ENCODE results near the gene PREB. TPM values are rescaled to one million over a fixed set of nuclear protein-coding genes. Genes with fewer than 3 reads are reported as not detected.

PREB gene
- total RNA-seq, 1 donor from 2014 or later: 25.1 TPM

- Mint-ChIP-seq H3K4me3 (peak overlapping the region; percentile 57), H3K36me3 (no peaks in the 10 kb centered on the region), H3K27ac (no peak overlapping the region)
These were observed 34.4 kb downstream of the PREB start for GRCh38 chr2:27100036-27100435.

GRCh38 chr2:27099334-27099955, 35.0 kb downstream of the PREB start:
- Histone ChIP-seq H3K4me3 (no peak overlapping the region), H3K27me3 (no peaks in the 10 kb centered on the region), H3K9ac (no peak overlapping the region), H3K79me2 (ENCODE audit: low read depth) (no peaks in the 10 kb centered on the region), H3K9me3 (ENCODE audit: low read depth) (no peaks in the 10 kb centered on the region), H3K27ac (no peak overlapping the region), H3K4me1 (no peaks in the 10 kb centered on the region), H3K36me3 (no peaks in the 10 kb centered on the region), H2AFZ (replicated peaks) (no peak overlapping the region), H4K20me1 (ENCODE audit: low read depth) (no peaks in the 10 kb centered on the region), H3K4me2 (no peak overlapping the region), H3F3A (ENCODE audit: low read depth) (no peaks in the 10 kb centered on the region)
- DNase-seq (ENCODE audit: low spot score): no peak
- Mint-ChIP-seq H3K4me1 (peaks cover 9% of the 10 kb centered on the region), H3K27ac (peak overlapping the region; percentile 76), H3K27me3 (ENCODE audit: insufficient read depth, low read depth) (peaks cover 16% of the 10 kb centered on the region), H3K9me3 (no peaks in the 10 kb centered on the region), H3K4me3 (no peak overlapping the region), H3K36me3 (no peaks in the 10 kb centered on the region)
- no peak for TF ChIP-seq EZH2 (IDR thresholded peaks at IDR 0.05)
- TF ChIP-seq EZH2phosphoT487 (IDR thresholded peaks at IDR 0.05): no peak
- TF ChIP-seq CTCF (IDR thresholded peaks at IDR 0.05): no peak

More at GRCh38 chr2:27100036-27100435, 34.4 kb downstream of the PREB start:
- no peak overlapping the region for H3K4me3 ChIP-seq
- H3K27me3 Mint-ChIP-seq (ENCODE audit: insufficient read depth, low read depth): peaks cover 16% of the 10 kb centered on the region
- peaks cover 9% of the 10 kb centered on the region for H3K4me1 Mint-ChIP-seq
- H2AFZ ChIP-seq (replicated peaks): no peak overlapping the region
- no peaks in the 10 kb centered on the region for H3K36me3 ChIP-seq
- no peaks in the 10 kb centered on the region for H3K9me3 Mint-ChIP-seq
- no peaks in the 10 kb centered on the region for H3K9me3 ChIP-seq (ENCODE audit: low read depth)
- no peaks in the 10 kb centered on the region for H4K20me1 ChIP-seq (ENCODE audit: low read depth)
- no peak overlapping the region for H3K4me2 ChIP-seq
- no peaks in the 10 kb centered on the region for H3F3A ChIP-seq (ENCODE audit: low read depth)
- H3K9ac ChIP-seq: no peak overlapping the region
- TF ChIP-seq EZH2 (IDR thresholded peaks at IDR 0.05) (no peak), EZH2phosphoT487 (IDR thresholded peaks at IDR 0.05) (no peak), CTCF (IDR thresholded peaks at IDR 0.05) (no peak)
- H3K4me1 ChIP-seq: no peaks in the 10 kb centered on the region
- H3K27me3 ChIP-seq: no peaks in the 10 kb centered on the region
- H3K27ac ChIP-seq: no peak overlapping the region
- no peak for DNase-seq (ENCODE audit: low spot score)
- H3K79me2 ChIP-seq (ENCODE audit: low read depth): no peaks in the 10 kb centered on the region

- no peak overlapping the region for H3K27ac ChIP-seq
- H3K27ac Mint-ChIP-seq: peak overlapping the region; percentile 37
- peaks cover 16% of the 10 kb centered on the region for H3K27me3 Mint-ChIP-seq (ENCODE audit: insufficient read depth, low read depth)
- no peaks in the 10 kb centered on the region for H3K4me1 ChIP-seq
- H3K27me3 ChIP-seq: no peaks in the 10 kb centered on the region
- no peak overlapping the region for H2AFZ ChIP-seq (replicated peaks)
- no peak overlapping the region for H3K4me3 Mint-ChIP-seq
- no peaks in the 10 kb centered on the region for H3K36me3 ChIP-seq
- H3K9me3 Mint-ChIP-seq: no peaks in the 10 kb centered on the region
- H3K4me1 Mint-ChIP-seq: peaks cover 9% of the 10 kb centered on the region
- no peak overlapping the region for H3K4me2 ChIP-seq
- H3K4me3 ChIP-seq: no peak overlapping the region
- H3K79me2 ChIP-seq (ENCODE audit: low read depth): no peaks in the 10 kb centered on the region
- H4K20me1 ChIP-seq (ENCODE audit: low read depth): no peaks in the 10 kb centered on the region
- no peaks in the 10 kb centered on the region for H3K9me3 ChIP-seq (ENCODE audit: low read depth)
- no peak overlapping the region for H3K9ac ChIP-seq
- TF ChIP-seq EZH2 (IDR thresholded peaks at IDR 0.05): no peak
- TF ChIP-seq EZH2phosphoT487 (IDR thresholded peaks at IDR 0.05): no peak
- TF ChIP-seq CTCF (IDR thresholded peaks at IDR 0.05): no peak
- no peak for DNase-seq (ENCODE audit: low spot score)
- H3K36me3 Mint-ChIP-seq: no peaks in the 10 kb centered on the region
- no peaks in the 10 kb centered on the region for H3F3A ChIP-seq (ENCODE audit: low read depth)
These were observed 37.1 kb downstream of the PREB start for GRCh38 chr2:27097341-27097740.
